OCI-LY7 (cell line): ENCODE results near the gene SYNJ1. TPM values are rescaled to one million over a fixed set of nuclear protein-coding genes. Genes with fewer than 3 reads are reported as not detected.

Experiments used
- BruUV-seq: library from RNA; stranded (reverse); fragments of 400-500 nt; replicated peaks from 2 replicates; lab custom pipeline; 2021; lab: Mats Ljungman, UMichigan
- CTCF ChIA-PET: fragments of 300-600 bp; sonication (Branson Sonifier 250); formaldehyde crosslinking; loops from one replicate; lab custom pipeline; 2022; ENCODE audit warnings: antibody characterized with exemption; ENCODE audit not compliant: unreplicated experiment; lab: Charles Lee
- POLR2A ChIA-PET: fragments of 300-600 bp; sonication (Branson Sonifier 250); formaldehyde crosslinking; loops from one replicate; lab custom pipeline; 2022; ENCODE audit warnings: antibody characterized with exemption; lab: Charles Lee
- DNase-seq: peaks from one replicate; pipeline ENCODE4 v3.0.0-alpha.2; 2015; ENCODE audit warnings: low spot score
- H2AFZ ChIP-seq: fragments of 200-600 bp; sonication (generic), shearing (Covaris generic); 2 replicates; pipeline ENCODE4 v1.6.1; 2014; ENCODE audit warnings: mild to moderate bottlenecking, antibody characterized with exemption, low read length, moderate library complexity
- H3K27ac ChIP-seq: fragments of 200-600 bp; sonication (generic); 2 replicates; pipeline ENCODE4 v1.5.1; 2014; ENCODE audit warnings: mixed run types, low read depth, mild to moderate bottlenecking, moderate library complexity, low read length, inconsistent platforms; ENCODE audit not compliant: poor library complexity, severe bottlenecking
- H3K36me3 ChIP-seq: fragments of 200-600 bp; sonication (generic); 2 replicates; pipeline ENCODE4 v1.6.1; 2014; ENCODE audit warnings: mild to moderate bottlenecking, antibody characterized with exemption, low read length, moderate library complexity, mixed read lengths; ENCODE audit not compliant: insufficient read depth
- H3K4me1 ChIP-seq: fragments of 200-600 bp; sonication (generic); 2 replicates; pipeline ENCODE4 v1.5.1; 2014; ENCODE audit warnings: mild to moderate bottlenecking, low read length; ENCODE audit not compliant: insufficient read depth, poor library complexity, severe bottlenecking
- H3K4me2 ChIP-seq: fragments of 200-600 bp; sonication (generic); 2 replicates; pipeline ENCODE4 v1.6.1; 2014; ENCODE audit warnings: mild to moderate bottlenecking, low read length
- H3K4me3 ChIP-seq: fragments of 200-600 bp; sonication (generic); 2 replicates; pipeline ENCODE4 v1.5.1; 2014; ENCODE audit warnings: mild to moderate bottlenecking, low read depth, low read length; ENCODE audit not compliant: poor library complexity, severe bottlenecking
- H3K79me2 ChIP-seq: fragments of 200-600 bp; sonication (generic); 2 replicates; pipeline ENCODE4 v1.6.1; 2016; ENCODE audit warnings: low read depth, mild to moderate bottlenecking, low read length, moderate library complexity, mixed read lengths; ENCODE audit not compliant: insufficient read depth
- H3K9me2 ChIP-seq: fragments of 200-600 bp; sonication (generic); 2 replicates; pipeline ENCODE4 v1.6.1; 2016; ENCODE audit warnings: mild to moderate bottlenecking, low read length, mixed read lengths; ENCODE audit not compliant: insufficient read depth
- H3K9me3 ChIP-seq: fragments of 200-600 bp; sonication (generic); 2 replicates; pipeline ENCODE4 v1.6.1; 2014; ENCODE audit warnings: mild to moderate bottlenecking, mixed run types, low read length, mixed read lengths
- H4K20me1 ChIP-seq: fragments of 200-600 bp; sonication (generic); 2 replicates; pipeline ENCODE4 v1.6.1; 2014; ENCODE audit warnings: mild to moderate bottlenecking, antibody characterized with exemption, low read length, moderate library complexity, mixed read lengths; ENCODE audit not compliant: insufficient read depth
- EZH2phosphoT487 ChIP-seq: fragments of 200-600 bp; sonication (generic); IDR thresholded peaks from 2 replicates; pipeline ENCODE4 v1.6.1; 2018; ENCODE audit warnings: low read depth, borderline replicate concordance, mild to moderate bottlenecking, mixed run types, antibody characterized with exemption, low read length, moderate library complexity, mixed read lengths
- intact Hi-C: fragments of 100-400 bp; cut with micrococcal nuclease; formaldehyde crosslinking; loops from one replicate; pipeline ENCODE4 v1.10.0; 2022; ENCODE audit not compliant: unreplicated experiment
- total RNA-seq, 2 experiments: library from RNA; depleted of rRNA in 1 of 2; stranded (reverse); fragments of >200 nt in 1 of 2; shearing (Covaris generic) in 1 of 2; gene quantifications; 2 replicates each; pipeline ENCODE4 v1.2.3, GENCODE V29; 2014 to 2022
- TF ChIP-seq, protein P1 (sequence below): fragments of 200-600 bp; sonication (generic); conservative IDR thresholded peaks from 2 replicates; pipeline ENCODE4 v1.5.1; 2014; ENCODE audit warnings: mild to moderate bottlenecking, antibody characterized with exemption, low read length, moderate library complexity, mixed read lengths

The SYNJ1 gene
- total RNA-seq, 2 experiments from 2014 or later = 3.8 to 8.0 TPM

- intact Hi-C loops = no loop called here
- Histone ChIP-seq H3K79me2 (no peaks in the 10 kb centered on the region), H3K9me2 (no peaks in the 10 kb centered on the region), H3K4me1 (no peaks in the 10 kb centered on the region), H3K9me3 (no peaks in the 10 kb centered on the region), H3K4me3 (no peak overlapping the region), H3K27ac (no peak overlapping the region), H4K20me1 (no peaks in the 10 kb centered on the region), H2AFZ (no peak overlapping the region), H3K36me3 (peaks cover 15% of the 10 kb centered on the region), H3K4me2 (no peak overlapping the region)
- ChIA-PET POLR2A (no interaction called here), CTCF (no interaction called here)
- TF ChIP-seq, protein P1, sequence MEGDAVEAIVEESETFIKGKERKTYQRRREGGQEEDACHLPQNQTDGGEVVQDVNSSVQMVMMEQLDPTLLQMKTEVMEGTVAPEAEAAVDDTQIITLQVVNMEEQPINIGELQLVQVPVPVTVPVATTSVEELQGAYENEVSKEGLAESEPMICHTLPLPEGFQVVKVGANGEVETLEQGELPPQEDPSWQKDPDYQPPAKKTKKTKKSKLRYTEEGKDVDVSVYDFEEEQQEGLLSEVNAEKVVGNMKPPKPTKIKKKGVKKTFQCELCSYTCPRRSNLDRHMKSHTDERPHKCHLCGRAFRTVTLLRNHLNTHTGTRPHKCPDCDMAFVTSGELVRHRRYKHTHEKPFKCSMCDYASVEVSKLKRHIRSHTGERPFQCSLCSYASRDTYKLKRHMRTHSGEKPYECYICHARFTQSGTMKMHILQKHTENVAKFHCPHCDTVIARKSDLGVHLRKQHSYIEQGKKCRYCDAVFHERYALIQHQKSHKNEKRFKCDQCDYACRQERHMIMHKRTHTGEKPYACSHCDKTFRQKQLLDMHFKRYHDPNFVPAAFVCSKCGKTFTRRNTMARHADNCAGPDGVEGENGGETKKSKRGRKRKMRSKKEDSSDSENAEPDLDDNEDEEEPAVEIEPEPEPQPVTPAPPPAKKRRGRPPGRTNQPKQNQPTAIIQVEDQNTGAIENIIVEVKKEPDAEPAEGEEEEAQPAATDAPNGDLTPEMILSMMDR = no peak
- no peak for TF ChIP-seq EZH2phosphoT487
- no peak for DNase-seq
- BruUV-seq = no TSS peak
Observed at GRCh38 chr21:32593690-32594089, 134.1 kb downstream of the SYNJ1 start.

DNA sequence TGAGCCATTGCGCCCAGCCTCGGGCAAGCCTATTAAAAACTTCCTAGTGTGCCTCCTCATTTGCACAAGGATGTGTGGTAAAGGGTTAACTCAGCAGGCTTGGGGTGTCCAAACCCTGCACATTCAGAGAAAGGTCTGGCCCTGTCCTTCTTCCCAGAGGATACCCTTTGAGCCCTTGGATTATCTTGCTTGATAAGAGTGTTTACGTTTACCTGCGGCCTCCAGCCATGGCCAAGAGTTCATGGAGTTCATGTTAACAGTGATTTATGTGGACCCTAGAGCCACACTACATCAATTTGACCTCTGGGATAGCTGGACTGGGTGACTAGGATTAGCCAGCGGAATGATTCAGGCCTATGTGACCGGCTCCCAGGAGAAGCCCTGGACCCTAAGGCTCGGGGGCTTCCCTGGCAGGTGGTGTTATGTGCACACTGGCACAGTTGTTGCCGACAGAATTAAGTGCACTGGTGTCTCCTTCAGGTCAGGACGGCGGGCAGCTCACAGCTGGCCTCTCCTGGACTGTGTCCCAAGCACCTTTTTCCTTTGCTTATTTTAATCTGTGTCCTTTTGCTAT, 134.8 kb downstream of the SYNJ1 start:
- H3K9me3 ChIP-seq = no peaks in the 10 kb centered on the region
- no peak overlapping the region for H2AFZ ChIP-seq
- ChIA-PET POLR2A (no interaction called here), CTCF (no interaction called here)
- DNase-seq = no peak
- intact Hi-C loops = no loop called here
- H3K27ac ChIP-seq = no peak overlapping the region
- H4K20me1 ChIP-seq = no peaks in the 10 kb centered on the region
- H3K9me2 ChIP-seq = no peaks in the 10 kb centered on the region
- no peak overlapping the region for H3K4me3 ChIP-seq
- no peak overlapping the region for H3K4me2 ChIP-seq
- peaks cover 9% of the 10 kb centered on the region; the same call in 1 of the 2 replicates for H3K36me3 ChIP-seq
- no peaks in the 10 kb centered on the region for H3K79me2 ChIP-seq
- TF ChIP-seq, protein P1 = no peak
- TF ChIP-seq EZH2phosphoT487 = no peak
- no peaks in the 10 kb centered on the region for H3K4me1 ChIP-seq
- BruUV-seq = no TSS peak

- CTCF ChIA-PET = no interaction called here
- no TSS peak for BruUV-seq
- Histone ChIP-seq H3K4me3 (no peak overlapping the region), H3K4me2 (no peak overlapping the region), H3K27ac (no peak overlapping the region), H3K4me1 (no peaks in the 10 kb centered on the region), H4K20me1 (no peaks in the 10 kb centered on the region), H3K9me3 (no peaks in the 10 kb centered on the region), H3K9me2 (no peaks in the 10 kb centered on the region), H3K79me2 (no peaks in the 10 kb centered on the region), H2AFZ (no peak overlapping the region), H3K36me3 (no peaks in the 10 kb centered on the region)
- no peak for TF ChIP-seq EZH2phosphoT487
- TF ChIP-seq, protein P1 = no peak
- no peak for DNase-seq
- POLR2A ChIA-PET = interaction anchor here (0.6 kb wide), 1 partner anchor 1137 kb away, joined by 3 read pairs; no protein-coding TSS in a partner anchor
- intact Hi-C loops = no loop called here
Observed at GRCh38 chr21:32590130-32590529, 137.7 kb downstream of the SYNJ1 start.
